NB4 (cell line): ENCODE measurements around the gene GIT2.

Source experiments
- CTCF ChIP-seq: IDR thresholded peaks from one replicate; pipeline ENCODE4 v1.5.1; 2012; ENCODE audit warnings: low read depth, low read length
- MAX ChIP-seq: IDR thresholded peaks from 2 replicates; pipeline ENCODE4 v1.6.1; 2011; ENCODE audit warnings: low read depth, low read length
- MYC ChIP-seq: IDR thresholded peaks from 2 replicates; pipeline ENCODE4 v1.6.1; 2011; ENCODE audit warnings: low read depth, low read length
- POLR2A ChIP-seq: IDR thresholded peaks from 2 replicates; pipeline ENCODE4 v1.6.1; 2011; ENCODE audit warnings: mild to moderate bottlenecking; ENCODE audit not compliant: insufficient read length; ENCODE audit errors: extremely low read depth

GRCh38 chr12:109880938-109881337 is 115.2 kb downstream of the GIT2 start:
- TF ChIP-seq CTCF (no peak), POLR2A (no peak), MYC (no peak), MAX (no peak)
